GM18511 (cell line): ENCODE data around the gene BBOX1.
"Not testable (repeated sequence)": the region's sequence is repeated elsewhere in the genome, so short reads cannot be mapped to it uniquely, and the experiment has no call there.

ENCODE experiments used
- ATAC-seq: cut with Tn5 transposase; IDR thresholded peaks from one replicate; pipeline ENCODE4 v1.9.1; 2021; ENCODE audit warnings: mild to moderate bottlenecking, moderate library complexity; ENCODE audit not compliant: unreplicated experiment

BBOX1 gene

GRCh38 chr11:27120211-27120610 lies 79.6 kb downstream of the BBOX1 start:
- no peak for ATAC-seq

GRCh38 chr11:27122001-27122400 lies 81.4 kb downstream of the BBOX1 start:
- ATAC-seq: no peak

- ATAC-seq: no peak
These were observed 84.1 kb downstream of the BBOX1 start for GRCh38 chr11:27124514-27125264.

- ATAC-seq: no peak
These were observed 89.1 kb downstream of the BBOX1 start for GRCh38 chr11:27129686-27130085.

- no peak for ATAC-seq
These were observed 90.2 kb downstream of the BBOX1 start for GRCh38 chr11:27130806-27131205.

GRCh38 chr11:27135924-27136329 lies 95.3 kb downstream of the BBOX1 start:
- not testable (repeated sequence) for ATAC-seq

- no peak for ATAC-seq
These were observed 98.1 kb downstream of the BBOX1 start for GRCh38 chr11:27138716-27139115.

- ATAC-seq: no peak
These were observed 99.2 kb downstream of the BBOX1 start for GRCh38 chr11:27139742-27140367.

GRCh38 chr11:27141576-27141975 lies 101.0 kb downstream of the BBOX1 start:
- ATAC-seq: no peak

GRCh38 chr11:27147916-27148315 lies 107.3 kb downstream of the BBOX1 start:
- ATAC-seq: no peak

- ATAC-seq: no peak
These were observed 107.9 kb downstream of the BBOX1 start for GRCh38 chr11:27148506-27148905.

GRCh38 chr11:27150098-27150497 lies 109.5 kb downstream of the BBOX1 start:
- no peak for ATAC-seq

- ATAC-seq: no peak
These were observed 112.5 kb downstream of the BBOX1 start for GRCh38 chr11:27153136-27153535.

GRCh38 chr11:27158456-27159334 lies 118.1 kb downstream of the BBOX1 start:
- peak; percentile 90 for ATAC-seq

GRCh38 chr11:27159335-27159679 lies 118.7 kb downstream of the BBOX1 start:
- ATAC-seq: no peak

GRCh38 chr11:27161071-27161470 lies 120.5 kb downstream of the BBOX1 start:
- no peak for ATAC-seq

GRCh38 chr11:27162237-27162636 lies 121.6 kb downstream of the BBOX1 start:
- no peak for ATAC-seq

GRCh38 chr11:27166130-27166529 lies 125.5 kb downstream of the BBOX1 start:
- no peak for ATAC-seq

- no peak for ATAC-seq
These were observed 130.9 kb downstream of the BBOX1 start for GRCh38 chr11:27171376-27171958.

- no peak for ATAC-seq
These were observed 132.9 kb downstream of the BBOX1 start for GRCh38 chr11:27173545-27173944.

- ATAC-seq: no peak
These were observed 133.4 kb downstream of the BBOX1 start for GRCh38 chr11:27174021-27174420.
